GM23338 (cell line): ENCODE data around the gene SARS1. TPM values are rescaled to one million over a fixed set of nuclear protein-coding genes. Genes with fewer than 3 reads are reported as not detected.

Experiments
- ATAC-seq: fragments of 200-7000 bp; cut with Tn5 transposase; 3 replicates; pipeline ENCODE4 v1.9.1; 2020
- DNase-seq: peaks from one replicate; pipeline ENCODE4 v3.0.0-alpha.2; 2015; ENCODE audit warnings: low spot score
- H2AFZ ChIP-seq: fragments of 200-600 bp; sonication (generic); 2 replicates; pipeline ENCODE4 v1.8.0; 2016; ENCODE audit warnings: antibody characterized with exemption, mild to moderate bottlenecking, moderate library complexity
- H3F3A ChIP-seq: fragments of 200-600 bp; sonication (generic); replicated peaks from 2 replicates; pipeline ENCODE4 v1.8.0; 2017; ENCODE audit warnings: antibody characterized with exemption, mixed run types, low read depth
- H3K27ac ChIP-seq: fragments of 200-600 bp; sonication (generic); 2 replicates; pipeline ENCODE4 v1.6.1; 2016; ENCODE audit warnings: low read depth
- H3K27me3 ChIP-seq: fragments of 200-600 bp; sonication (generic); 2 replicates; pipeline ENCODE4 v1.8.0; 2016; ENCODE audit warnings: mild to moderate bottlenecking, mixed run types, moderate library complexity; ENCODE audit not compliant: insufficient read depth
- H3K36me3 ChIP-seq: fragments of 200-600 bp; sonication (generic); 2 replicates; pipeline ENCODE4 v1.8.0; 2016; ENCODE audit warnings: mild to moderate bottlenecking; ENCODE audit not compliant: insufficient read depth
- H3K4me1 ChIP-seq: fragments of 200-600 bp; sonication (generic); 2 replicates; pipeline ENCODE4 v1.8.0; 2016; ENCODE audit warnings: mild to moderate bottlenecking, moderate library complexity; ENCODE audit not compliant: insufficient read depth
- H3K4me2 ChIP-seq: fragments of 200-600 bp; sonication (generic); 2 replicates; pipeline ENCODE4 v1.7.1; 2017; ENCODE audit warnings: mixed run types
- H3K4me3 ChIP-seq: fragments of 200-600 bp; sonication (generic); 2 replicates; pipeline ENCODE4 v1.6.1; 2016; ENCODE audit warnings: mixed run types
- H3K79me2 ChIP-seq: fragments of 200-600 bp; sonication (generic); replicated peaks from 2 replicates; pipeline ENCODE4 v1.8.0; 2017; ENCODE audit warnings: mild to moderate bottlenecking; ENCODE audit not compliant: insufficient read depth
- H3K9me2 ChIP-seq: fragments of 200-600 bp; sonication (generic); 2 replicates; pipeline ENCODE4 v1.8.0; 2017; ENCODE audit not compliant: insufficient read depth
- H4K20me1 ChIP-seq: fragments of 200-600 bp; sonication (generic); replicated peaks from 2 replicates; pipeline ENCODE4 v1.8.0; 2017; ENCODE audit warnings: mild to moderate bottlenecking; ENCODE audit not compliant: insufficient read depth
- H3K27ac Mint-ChIP-seq: 2 replicates; pipeline ENCODE4 v1.8.0; 2020; ENCODE audit warnings: inconsistent platforms, mild to moderate bottlenecking, moderate library complexity, mixed read lengths
- H3K27me3 Mint-ChIP-seq: 3 replicates; pipeline ENCODE4 v1.8.0; 2022; ENCODE audit warnings: low read depth, mild to moderate bottlenecking, moderate library complexity, mixed read lengths, inconsistent platforms; ENCODE audit not compliant: insufficient read depth, poor library complexity
- H3K36me3 Mint-ChIP-seq: 3 replicates; pipeline ENCODE4 v1.8.0; 2021; ENCODE audit warnings: low read depth, mild to moderate bottlenecking, inconsistent platforms, moderate library complexity, mixed read lengths
- H3K4me1 Mint-ChIP-seq: 3 replicates; pipeline ENCODE4 v1.8.0; 2020; ENCODE audit warnings: mild to moderate bottlenecking, inconsistent platforms, mixed read lengths
- H3K4me3 Mint-ChIP-seq: 3 replicates; pipeline ENCODE4 v1.8.0; 2021; ENCODE audit warnings: moderate library complexity, mild to moderate bottlenecking, inconsistent platforms, mixed read lengths
- H3K9me3 Mint-ChIP-seq: 3 replicates; pipeline ENCODE4 v1.8.0; 2020; ENCODE audit warnings: moderate library complexity, mild to moderate bottlenecking, inconsistent platforms, mixed read lengths
- CREB1 ChIP-seq: fragments of 250-450 bp; sonication (Bioruptor Pico); IDR thresholded peaks from 2 replicates; pipeline ENCODE4 v1.5.0; 2020; ENCODE audit warnings: low read depth, mild to moderate bottlenecking, moderate library complexity
- CTCF ChIP-seq, 2 experiments: fragments of 200-600 bp in 1 of 2; sonication (generic) in 1 of 2; conservative IDR thresholded peaks; 2 replicates each; pipeline versions ENCODE4 v1.5.1 to v1.6.1; 2016 to 2017; ENCODE audit warnings: antibody characterized with exemption in 2 of 2, low read depth in 2 of 2, mild to moderate bottlenecking in 2 of 2, moderate library complexity in 1 of 2
- ETS1 ChIP-seq: IDR thresholded peaks from 2 replicates; pipeline ENCODE4 v1.6.1; 2016; ENCODE audit warnings: antibody characterized with exemption
- EZH2 ChIP-seq: fragments of 200-600 bp; sonication (generic); IDR thresholded peaks from one replicate; pipeline ENCODE4 v1.8.0; 2017; ENCODE audit warnings: antibody characterized with exemption, mild to moderate bottlenecking, low read depth; ENCODE audit not compliant: unreplicated experiment
- EZH2phosphoT487 ChIP-seq: fragments of 200-600 bp; sonication (generic); IDR thresholded peaks from one replicate; pipeline ENCODE4 v1.8.1; 2018; ENCODE audit warnings: antibody characterized with exemption; ENCODE audit not compliant: unreplicated experiment
- JUNB ChIP-seq: IDR thresholded peaks from one replicate; pipeline ENCODE4 v1.6.1; 2016; ENCODE audit warnings: antibody characterized with exemption; ENCODE audit not compliant: unreplicated experiment
- NANOG ChIP-seq: IDR thresholded peaks from 2 replicates; pipeline ENCODE4 v1.6.1; 2016; ENCODE audit warnings: antibody characterized with exemption, borderline replicate concordance
- POLR2AphosphoS5 ChIP-seq: IDR thresholded peaks from 2 replicates; pipeline ENCODE4 v1.6.1; 2016; ENCODE audit warnings: antibody characterized with exemption, low read depth
- REST ChIP-seq: IDR thresholded peaks from one replicate; pipeline ENCODE4 v1.6.1; 2018; ENCODE audit warnings: antibody characterized with exemption; ENCODE audit not compliant: unreplicated experiment
- STAT1 ChIP-seq: IDR thresholded peaks from one replicate; pipeline ENCODE4 v1.6.1; 2016; ENCODE audit warnings: antibody characterized with exemption; ENCODE audit not compliant: unreplicated experiment
- ZNF114 ChIP-seq: fragments of 250-450 bp; sonication (Bioruptor Pico); IDR thresholded peaks from 2 replicates; pipeline ENCODE4 v1.5.0; 2020; ENCODE audit warnings: mild to moderate bottlenecking, moderate library complexity
- ZNF331 ChIP-seq: fragments of 250-450 bp; sonication (Bioruptor Pico); IDR thresholded peaks from 2 replicates; pipeline ENCODE4 v1.5.0; 2020; ENCODE audit warnings: low read depth, mild to moderate bottlenecking, moderate library complexity
- polyA plus RNA-seq: library from polyadenylated mRNA; unstranded; fragments of >200 nt; fragmentation: Nextera tagmentation; extraction: Ambion mirVana; gene quantifications from 2 replicates; pipeline ENCODE4 v1.2.1, GENCODE V29; 2016
- total RNA-seq: library from RNA; depleted of rRNA; stranded (reverse); fragments of >200 nt; shearing (Covaris generic); gene quantifications from 2 replicates; pipeline ENCODE4 v1.2.3, GENCODE V29; 2014

The SARS1 gene
- total and polyA plus RNA-seq, 2 experiments from 2014 or later: 141 to 166 TPM

GRCh38 chr1:109185990-109186732, 27.6 kb upstream of the SARS1 start (continued):
- TF ChIP-seq CTCF (conservative IDR thresholded peaks at IDR 0.05; ENCODE audit: low read depth in 2 of 2): no peak
- TF ChIP-seq NANOG: no peak
- no peak for TF ChIP-seq ZNF331 (CRISPR knock-in tag)
- no peak for TF ChIP-seq JUNB
- no peak for TF ChIP-seq CREB1 (CRISPR knock-in tag)
- no peak for TF ChIP-seq STAT1
- TF ChIP-seq EZH2phosphoT487: no peak
- TF ChIP-seq EZH2: no peak
- TF ChIP-seq POLR2AphosphoS5: no peak
- no peak for TF ChIP-seq REST
- TF ChIP-seq ZNF114: no peak
- TF ChIP-seq ETS1: no peak

- H3F3A ChIP-seq: no peaks in the 10 kb centered on the region
- DNase-seq (no peak), ATAC-seq (peak; percentile 31)
- H3K4me3 ChIP-seq: no peak overlapping the region
- no peaks in the 10 kb centered on the region for H3K36me3 ChIP-seq
- Mint-ChIP-seq H3K4me1 (peaks cover 16% of the 10 kb centered on the region), H3K9me3 (no peaks in the 10 kb centered on the region), H3K27me3 (peaks cover 2% of the 10 kb centered on the region), H3K36me3 (no peaks in the 10 kb centered on the region), H3K4me3 (no peak overlapping the region), H3K27ac (peak overlapping the region; percentile 14; the same call in 1 of the 2 replicates)
- no peak for TF ChIP-seq ZNF114
- no peaks in the 10 kb centered on the region for H3K4me1 ChIP-seq
- no peaks in the 10 kb centered on the region for H3K27me3 ChIP-seq
- H2AFZ ChIP-seq: peak overlapping the region; percentile 83
- H3K27ac ChIP-seq: no peak overlapping the region
- H4K20me1 ChIP-seq: no peaks in the 10 kb centered on the region
- no peak overlapping the region for H3K4me2 ChIP-seq
- H3K79me2 ChIP-seq: no peaks in the 10 kb centered on the region
- no peaks in the 10 kb centered on the region for H3K9me2 ChIP-seq
Measured at GRCh38 chr1:109186733-109187086, 27.0 kb upstream of the SARS1 start.
